KMS-11 (cell line): ENCODE measurements around the gene EDDM13.
"Not testable (repeated sequence)": the region's sequence is repeated elsewhere in the genome, so short reads cannot be mapped to it uniquely, and the experiment has no call there.

Experiments used
- H2AFZ ChIP-seq: fragments of 200-600 bp; sonication (generic); 2 replicates; pipeline ENCODE4 v1.6.1; 2016; ENCODE audit warnings: antibody characterized with exemption, mixed run types, low read depth
- H3K27ac ChIP-seq: fragments of 200-600 bp; sonication (generic); 2 replicates; pipeline ENCODE4 v1.6.1; 2016; ENCODE audit warnings: mild to moderate bottlenecking, mixed run types
- H3K27me3 ChIP-seq: fragments of 200-600 bp; sonication (generic); 2 replicates; pipeline ENCODE4 v1.6.1; 2017; ENCODE audit warnings: mild to moderate bottlenecking, low read depth, mixed run types, moderate library complexity; ENCODE audit not compliant: insufficient read depth
- H3K36me3 ChIP-seq: fragments of 200-600 bp; sonication (generic); 2 replicates; pipeline ENCODE4 v1.6.1; 2017; ENCODE audit warnings: mild to moderate bottlenecking, mixed run types; ENCODE audit not compliant: insufficient read depth
- H3K4me1 ChIP-seq: fragments of 200-600 bp; sonication (generic); 2 replicates; pipeline ENCODE4 v1.6.1; 2016; ENCODE audit warnings: mild to moderate bottlenecking, low read depth, mixed run types; ENCODE audit not compliant: poor library complexity, severe bottlenecking
- H3K4me2 ChIP-seq: fragments of 200-600 bp; sonication (generic); 2 replicates; pipeline ENCODE4 v1.7.0; 2016; ENCODE audit warnings: mild to moderate bottlenecking, mixed run types
- H3K4me3 ChIP-seq: fragments of 200-600 bp; sonication (generic); IDR thresholded peaks from 2 replicates; pipeline ENCODE4 v1.6.1; 2017; ENCODE audit warnings: low read depth, low read length, mixed read lengths; ENCODE audit not compliant: insufficient read depth
- H3K79me2 ChIP-seq: fragments of 200-600 bp; sonication (generic); 2 replicates; pipeline ENCODE4 v1.6.1; 2016; ENCODE audit warnings: low read depth, mixed run types; ENCODE audit not compliant: insufficient read depth
- H3K9ac ChIP-seq: fragments of 200-600 bp; sonication (generic); 2 replicates; pipeline ENCODE4 v1.6.1; 2016; ENCODE audit warnings: mild to moderate bottlenecking, mixed run types
- H4K20me1 ChIP-seq: fragments of 200-600 bp; sonication (generic); 2 replicates; pipeline ENCODE4 v1.6.1; 2016; ENCODE audit warnings: mild to moderate bottlenecking, mixed run types; ENCODE audit not compliant: insufficient read depth
- CTCF ChIP-seq: fragments of 200-600 bp; sonication (generic); conservative IDR thresholded peaks from 2 replicates; pipeline ENCODE4 v1.6.1; 2017; ENCODE audit warnings: low read depth, mild to moderate bottlenecking, antibody characterized with exemption, low read length, moderate library complexity, mixed read lengths

Gene EDDM13

GRCh38 chr19:56272161-56272798 is at the start of gene EDDM13:
Gene EDDM13 (plus strand): TSS chr19:56272748. CDS start chr19:56272835, 87 bp downstream.
- no peak within 1 kb of the TSS for H3K4me3 ChIP-seq
- no peak for TF ChIP-seq CTCF
- no peak within 1 kb of the TSS for H3K27ac ChIP-seq
- H3K36me3 ChIP-seq: no peaks in the 10 kb centered on the region
- no peak within 1 kb of the TSS for H3K4me2 ChIP-seq
- no peak within 1 kb of the TSS for H2AFZ ChIP-seq
- H3K27me3 ChIP-seq: no peaks in the 10 kb centered on the region
- H4K20me1 ChIP-seq: no peaks in the 10 kb centered on the region
- no peak within 1 kb of the TSS for H3K9ac ChIP-seq
- no peaks in the 10 kb centered on the region for H3K4me1 ChIP-seq
- H3K79me2 ChIP-seq: no peaks in the 10 kb centered on the region

GRCh38 chr19:56222901-56223300 is 49.6 kb upstream of the EDDM13 start:
- no peaks in the 10 kb centered on the region for H3K27me3 ChIP-seq
- no peaks in the 10 kb centered on the region for H3K79me2 ChIP-seq
- H3K36me3 ChIP-seq: no peaks in the 10 kb centered on the region
- no peak overlapping the region for H2AFZ ChIP-seq
- TF ChIP-seq CTCF: no peak
- no peaks in the 10 kb centered on the region for H4K20me1 ChIP-seq
- H3K9ac ChIP-seq: no peak overlapping the region
- H3K4me1 ChIP-seq: no peaks in the 10 kb centered on the region
- H3K4me2 ChIP-seq: no peak overlapping the region
- no peak overlapping the region for H3K27ac ChIP-seq
- H3K4me3 ChIP-seq: no peak overlapping the region

- TF ChIP-seq CTCF: no peak
- Histone ChIP-seq H3K9ac (no peak overlapping the region), H4K20me1 (no peaks in the 10 kb centered on the region), H3K36me3 (no peaks in the 10 kb centered on the region), H3K27me3 (no peaks in the 10 kb centered on the region), H3K27ac (no peak overlapping the region), H2AFZ (no peak overlapping the region), H3K4me2 (no peak overlapping the region), H3K4me1 (no peaks in the 10 kb centered on the region), H3K79me2 (no peaks in the 10 kb centered on the region), H3K4me3 (no peak overlapping the region)
These were observed 49.1 kb upstream of the EDDM13 start for GRCh38 chr19:56223481-56223880.

- no peak for TF ChIP-seq CTCF
- Histone ChIP-seq H3K9ac (no peak overlapping the region), H2AFZ (no peak overlapping the region), H3K79me2 (no peaks in the 10 kb centered on the region), H3K4me1 (no peaks in the 10 kb centered on the region), H4K20me1 (no peaks in the 10 kb centered on the region), H3K27ac (no peak overlapping the region), H3K36me3 (no peaks in the 10 kb centered on the region), H3K4me3 (no peak overlapping the region), H3K27me3 (no peaks in the 10 kb centered on the region), H3K4me2 (no peak overlapping the region)
These were observed 27.3 kb upstream of the EDDM13 start for GRCh38 chr19:56245121-56245740.

GRCh38 chr19:56245764-56246163 is 26.8 kb upstream of the EDDM13 start:
- not testable (repeated sequence) for H3K9ac ChIP-seq, H2AFZ ChIP-seq, H3K36me3 ChIP-seq, H3K4me1 ChIP-seq, H3K79me2 ChIP-seq, H3K4me3 ChIP-seq, H3K27ac ChIP-seq, H4K20me1 ChIP-seq, H3K4me2 ChIP-seq, H3K27me3 ChIP-seq

- H4K20me1 ChIP-seq: not testable (repeated sequence)
These were observed 23.7 kb upstream of the EDDM13 start for GRCh38 chr19:56248736-56249338.

More at GRCh38 chr19:56248736-56249338, 23.7 kb upstream of the EDDM13 start:
- H3K4me2 ChIP-seq, H3K79me2 ChIP-seq, H3K4me3 ChIP-seq, H3K4me1 ChIP-seq, H3K27me3 ChIP-seq, H3K9ac ChIP-seq, H2AFZ ChIP-seq, H3K27ac ChIP-seq, H3K36me3 ChIP-seq: not testable (repeated sequence)
